Fibroblast of pulmonary artery (primary cell): ENCODE results near the gene FHL1.

Experiments used
- DNase-seq: peaks from one replicate; pipeline ENCODE4 v3.0.0-alpha.2; 2010; ENCODE audit warnings: low read depth
- H3K4me3 ChIP-seq: replicated peaks from 2 replicates; pipeline ENCODE4 v1.5.1; 2011; ENCODE audit warnings: low read depth, mild to moderate bottlenecking, control low read depth, low read length, moderate library complexity
- TF ChIP-seq, protein P1 (sequence below): IDR thresholded peaks from 2 replicates; pipeline ENCODE4 v1.5.1; 2011; ENCODE audit warnings: mild to moderate bottlenecking, control low read depth, low read length, inconsistent platforms; ENCODE audit errors: missing control alignments

Gene FHL1

DNA sequence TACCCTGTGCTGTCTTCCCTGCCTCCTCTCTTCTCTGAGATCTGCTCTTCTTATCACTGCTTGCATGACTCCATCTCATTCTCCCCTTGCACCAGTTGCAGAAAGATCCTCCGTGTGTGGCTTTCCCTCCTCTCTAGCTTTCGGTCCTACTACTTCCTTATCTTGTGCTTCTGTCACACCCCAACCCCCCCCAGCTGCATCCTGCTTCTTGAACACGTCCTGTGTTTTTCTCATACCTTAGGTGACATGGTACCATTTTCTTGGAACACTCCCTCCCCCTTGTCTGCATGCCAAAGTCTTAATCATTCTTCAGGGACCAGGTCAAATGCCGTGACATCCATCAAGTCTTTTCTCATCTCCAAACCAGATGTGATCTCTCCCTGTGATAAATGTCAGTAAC lies 46.4 kb downstream of the FHL1 start:
- no peak overlapping the region for H3K4me3 ChIP-seq
- no peak for DNase-seq
- TF ChIP-seq, protein P1, sequence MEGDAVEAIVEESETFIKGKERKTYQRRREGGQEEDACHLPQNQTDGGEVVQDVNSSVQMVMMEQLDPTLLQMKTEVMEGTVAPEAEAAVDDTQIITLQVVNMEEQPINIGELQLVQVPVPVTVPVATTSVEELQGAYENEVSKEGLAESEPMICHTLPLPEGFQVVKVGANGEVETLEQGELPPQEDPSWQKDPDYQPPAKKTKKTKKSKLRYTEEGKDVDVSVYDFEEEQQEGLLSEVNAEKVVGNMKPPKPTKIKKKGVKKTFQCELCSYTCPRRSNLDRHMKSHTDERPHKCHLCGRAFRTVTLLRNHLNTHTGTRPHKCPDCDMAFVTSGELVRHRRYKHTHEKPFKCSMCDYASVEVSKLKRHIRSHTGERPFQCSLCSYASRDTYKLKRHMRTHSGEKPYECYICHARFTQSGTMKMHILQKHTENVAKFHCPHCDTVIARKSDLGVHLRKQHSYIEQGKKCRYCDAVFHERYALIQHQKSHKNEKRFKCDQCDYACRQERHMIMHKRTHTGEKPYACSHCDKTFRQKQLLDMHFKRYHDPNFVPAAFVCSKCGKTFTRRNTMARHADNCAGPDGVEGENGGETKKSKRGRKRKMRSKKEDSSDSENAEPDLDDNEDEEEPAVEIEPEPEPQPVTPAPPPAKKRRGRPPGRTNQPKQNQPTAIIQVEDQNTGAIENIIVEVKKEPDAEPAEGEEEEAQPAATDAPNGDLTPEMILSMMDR: no peak

DNA sequence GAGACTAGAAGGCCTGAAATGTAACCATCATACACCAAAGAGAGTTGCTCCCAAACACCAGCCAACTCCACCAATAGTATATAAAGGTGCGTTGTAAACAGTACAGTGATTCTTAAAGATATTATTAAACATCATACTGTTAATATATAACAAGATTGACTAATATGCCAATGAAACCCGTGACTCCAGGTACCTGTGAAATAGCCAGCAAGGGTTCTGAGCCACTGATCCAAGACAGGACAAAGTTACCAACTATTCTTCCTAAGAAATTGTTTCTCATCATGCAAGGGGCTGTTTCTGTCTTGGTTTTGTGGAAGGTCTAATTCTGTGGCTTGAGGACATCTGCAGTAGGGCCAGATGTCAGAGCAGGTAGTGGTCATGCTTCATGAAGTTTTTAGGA lies 47.2 kb downstream of the FHL1 start:
- no peak for DNase-seq
- TF ChIP-seq, protein P1: no peak

DNA sequence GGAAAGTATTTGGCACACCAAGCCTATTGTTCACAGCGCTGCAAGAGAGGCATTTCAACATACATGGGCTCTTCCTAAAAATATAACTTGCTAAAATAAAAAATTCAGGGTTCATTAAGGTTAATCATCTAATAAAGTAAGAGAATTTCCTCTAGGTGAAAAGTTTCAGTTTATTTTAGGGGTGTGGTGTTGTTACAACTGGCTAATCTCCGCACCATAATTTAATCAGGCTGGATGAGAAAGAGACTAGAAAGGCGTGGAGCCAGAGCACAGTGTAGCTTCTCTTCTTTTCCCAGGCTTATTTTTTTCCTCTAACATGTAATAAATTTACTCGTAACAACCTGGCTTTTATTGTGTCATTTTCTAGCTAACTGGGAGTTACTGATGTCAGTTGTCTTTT lies 47.9 kb downstream of the FHL1 start:
- H3K4me3 ChIP-seq: no peak overlapping the region
- peak; percentile 19 for DNase-seq
- TF ChIP-seq, protein P1: no peak

More for the DNA sequence above, 47.2 kb downstream of the FHL1 start:
- no peak overlapping the region for H3K4me3 ChIP-seq

DNA sequence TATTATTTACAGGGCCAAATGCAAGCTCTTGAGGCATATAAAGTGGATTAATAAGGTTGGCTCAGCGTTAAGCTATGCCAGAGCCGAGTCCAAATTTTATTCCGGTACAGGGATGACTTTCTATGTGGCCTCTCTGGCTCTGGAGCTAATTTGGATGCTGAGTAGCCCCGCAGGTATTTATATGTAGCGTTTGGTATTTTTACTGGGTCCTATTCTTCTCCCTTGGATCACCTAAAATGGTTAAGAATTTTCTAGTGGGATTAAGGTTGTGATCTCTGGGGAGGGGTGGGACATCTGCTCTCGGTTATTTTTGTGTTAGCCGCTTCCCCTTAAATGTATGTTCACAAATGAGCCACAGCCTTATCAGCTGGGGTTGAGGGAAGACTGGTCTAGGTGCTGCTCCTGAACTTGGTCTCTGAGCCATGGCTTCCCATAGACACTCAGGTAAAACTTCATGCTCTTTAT lies 49.4 kb downstream of the FHL1 start:
- TF ChIP-seq, protein P1: no peak
- DNase-seq: no peak
- no peak overlapping the region for H3K4me3 ChIP-seq

DNA sequence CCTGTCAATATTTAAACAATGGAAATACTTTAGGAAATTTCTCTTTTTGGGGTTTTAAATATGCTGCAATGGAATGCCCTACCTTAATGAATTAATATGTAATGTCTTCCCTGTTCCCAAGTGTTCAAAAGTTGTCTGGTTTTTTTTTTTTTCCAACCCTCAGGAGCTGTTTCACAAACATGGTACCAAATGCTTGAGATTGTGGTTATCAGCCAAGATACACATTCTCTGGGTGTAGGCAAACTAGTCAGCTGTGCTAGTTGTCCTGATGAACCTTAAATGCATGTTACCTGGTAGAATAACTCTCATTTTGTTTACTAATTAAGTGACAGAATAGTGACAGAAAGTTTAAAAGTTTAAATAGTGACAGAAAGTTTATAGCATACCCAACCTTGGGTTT lies 50.7 kb downstream of the FHL1 start:
- no peak overlapping the region for H3K4me3 ChIP-seq
- no peak for DNase-seq
- TF ChIP-seq, protein P1: no peak

DNA sequence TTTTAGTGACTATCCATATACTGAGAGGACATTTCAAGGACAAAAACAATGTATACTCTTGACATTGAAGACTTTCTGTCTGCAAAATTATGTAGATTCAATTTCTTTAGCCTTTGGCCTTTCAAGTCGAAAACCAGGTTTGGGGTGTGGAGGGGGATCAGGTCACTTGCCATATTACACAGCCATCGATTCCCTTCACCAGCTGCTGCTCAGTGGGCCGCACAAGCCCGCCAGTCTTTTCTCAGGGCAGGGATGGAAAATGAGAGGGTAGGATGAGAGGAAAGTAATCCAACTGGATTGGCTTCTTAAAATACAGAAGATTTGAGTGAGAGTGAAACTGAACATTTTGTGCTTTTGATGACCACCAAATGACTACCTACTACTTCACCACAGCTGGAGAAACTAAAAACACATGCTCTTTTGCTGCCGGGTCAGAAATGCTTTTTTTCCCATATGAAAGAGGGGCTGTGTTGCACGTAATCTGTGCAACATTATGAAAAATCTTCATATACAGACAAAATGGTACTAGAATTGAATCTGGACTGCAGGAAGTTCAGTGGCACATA lies 51.4 kb downstream of the FHL1 start:
- DNase-seq: no peak
- no peak overlapping the region for H3K4me3 ChIP-seq
- TF ChIP-seq, protein P1: no peak

DNA sequence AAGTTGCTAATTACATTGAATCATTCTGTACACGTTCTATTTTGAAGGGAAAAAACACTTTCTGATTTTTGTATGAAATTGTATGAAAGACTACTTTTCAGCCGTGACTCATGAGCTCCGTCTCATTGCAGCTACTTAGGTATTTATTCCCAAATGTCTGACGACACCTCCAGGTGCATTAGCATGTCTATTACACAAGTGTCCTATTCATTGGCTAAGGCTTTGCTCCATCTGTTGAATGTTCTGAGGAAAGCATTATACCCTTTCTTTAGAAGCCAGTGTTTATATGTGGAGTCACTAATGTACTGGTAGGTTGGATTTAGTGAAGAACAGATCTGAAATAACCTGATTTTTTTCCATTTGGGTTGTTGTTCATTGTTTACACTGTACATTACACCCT lies 52.0 kb downstream of the FHL1 start:
- no peak for DNase-seq
- H3K4me3 ChIP-seq: no peak overlapping the region
- TF ChIP-seq, protein P1: no peak
